Lower leg skin (tissue), 3 donors: ENCODE measurements around the gene SGIP1.

Experiments used
- CTCF ChIP-seq, 3 donors: fragments of 450-650 bp; IDR thresholded peaks; one replicate each; pipeline ENCODE4 v1.5.1; 2016; ENCODE audit warnings: antibody characterized with exemption in 3 of 3, mild to moderate bottlenecking in 3 of 3, moderate library complexity in 2 of 3
- POLR2A ChIP-seq, 2 donors: fragments of 450-650 bp; IDR thresholded peaks; one replicate each; pipeline ENCODE4 v1.6.1; 2016 to 2017; ENCODE audit warnings: antibody characterized with exemption in 2 of 2, mild to moderate bottlenecking in 1 of 2, moderate library complexity in 1 of 2

GRCh38 chr1:66520655-66521054 is 13.3 kb upstream of the SGIP1 start:
- TF ChIP-seq CTCF (IDR thresholded peaks at IDR 0.05), result no peak
- TF ChIP-seq POLR2A (IDR thresholded peaks at IDR 0.05), result no peak
